GM19025 (cell line): ENCODE results near the gene TTC21A.
"Not testable (repeated sequence)": the region's sequence is repeated elsewhere in the genome, so short reads cannot be mapped to it uniquely, and the experiment has no call there.

Experiments
- ATAC-seq: cut with Tn5 transposase; IDR thresholded peaks from one replicate; pipeline ENCODE4 v1.9.1; 2021; ENCODE audit warnings: mild to moderate bottlenecking, low read depth, moderate library complexity; ENCODE audit not compliant: unreplicated experiment

TTC21A gene, protein sequence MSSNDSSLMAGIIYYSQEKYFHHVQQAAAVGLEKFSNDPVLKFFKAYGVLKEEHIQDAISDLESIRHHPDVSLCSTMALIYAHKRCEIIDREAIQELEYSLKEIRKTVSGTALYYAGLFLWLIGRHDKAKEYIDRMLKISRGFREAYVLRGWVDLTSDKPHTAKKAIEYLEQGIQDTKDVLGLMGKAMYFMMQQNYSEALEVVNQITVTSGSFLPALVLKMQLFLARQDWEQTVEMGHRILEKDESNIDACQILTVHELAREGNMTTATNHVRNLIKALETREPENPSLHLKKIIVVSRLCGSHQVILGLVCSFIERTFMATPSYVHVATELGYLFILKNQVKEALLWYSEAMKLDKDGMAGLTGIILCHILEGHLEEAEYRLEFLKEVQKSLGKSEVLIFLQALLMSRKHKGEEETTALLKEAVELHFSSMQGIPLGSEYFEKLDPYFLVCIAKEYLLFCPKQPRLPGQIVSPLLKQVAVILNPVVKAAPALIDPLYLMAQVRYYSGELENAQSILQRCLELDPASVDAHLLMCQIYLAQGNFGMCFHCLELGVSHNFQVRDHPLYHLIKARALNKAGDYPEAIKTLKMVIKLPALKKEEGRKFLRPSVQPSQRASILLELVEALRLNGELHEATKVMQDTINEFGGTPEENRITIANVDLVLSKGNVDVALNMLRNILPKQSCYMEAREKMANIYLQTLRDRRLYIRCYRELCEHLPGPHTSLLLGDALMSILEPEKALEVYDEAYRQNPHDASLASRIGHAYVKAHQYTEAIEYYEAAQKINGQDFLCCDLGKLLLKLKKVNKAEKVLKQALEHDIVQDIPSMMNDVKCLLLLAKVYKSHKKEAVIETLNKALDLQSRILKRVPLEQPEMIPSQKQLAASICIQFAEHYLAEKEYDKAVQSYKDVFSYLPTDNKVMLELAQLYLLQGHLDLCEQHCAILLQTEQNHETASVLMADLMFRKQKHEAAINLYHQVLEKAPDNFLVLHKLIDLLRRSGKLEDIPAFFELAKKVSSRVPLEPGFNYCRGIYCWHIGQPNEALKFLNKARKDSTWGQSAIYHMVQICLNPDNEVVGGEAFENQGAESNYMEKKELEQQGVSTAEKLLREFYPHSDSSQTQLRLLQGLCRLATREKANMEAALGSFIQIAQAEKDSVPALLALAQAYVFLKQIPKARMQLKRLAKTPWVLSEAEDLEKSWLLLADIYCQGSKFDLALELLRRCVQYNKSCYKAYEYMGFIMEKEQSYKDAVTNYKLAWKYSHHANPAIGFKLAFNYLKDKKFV (N-terminal part only)

DNA sequence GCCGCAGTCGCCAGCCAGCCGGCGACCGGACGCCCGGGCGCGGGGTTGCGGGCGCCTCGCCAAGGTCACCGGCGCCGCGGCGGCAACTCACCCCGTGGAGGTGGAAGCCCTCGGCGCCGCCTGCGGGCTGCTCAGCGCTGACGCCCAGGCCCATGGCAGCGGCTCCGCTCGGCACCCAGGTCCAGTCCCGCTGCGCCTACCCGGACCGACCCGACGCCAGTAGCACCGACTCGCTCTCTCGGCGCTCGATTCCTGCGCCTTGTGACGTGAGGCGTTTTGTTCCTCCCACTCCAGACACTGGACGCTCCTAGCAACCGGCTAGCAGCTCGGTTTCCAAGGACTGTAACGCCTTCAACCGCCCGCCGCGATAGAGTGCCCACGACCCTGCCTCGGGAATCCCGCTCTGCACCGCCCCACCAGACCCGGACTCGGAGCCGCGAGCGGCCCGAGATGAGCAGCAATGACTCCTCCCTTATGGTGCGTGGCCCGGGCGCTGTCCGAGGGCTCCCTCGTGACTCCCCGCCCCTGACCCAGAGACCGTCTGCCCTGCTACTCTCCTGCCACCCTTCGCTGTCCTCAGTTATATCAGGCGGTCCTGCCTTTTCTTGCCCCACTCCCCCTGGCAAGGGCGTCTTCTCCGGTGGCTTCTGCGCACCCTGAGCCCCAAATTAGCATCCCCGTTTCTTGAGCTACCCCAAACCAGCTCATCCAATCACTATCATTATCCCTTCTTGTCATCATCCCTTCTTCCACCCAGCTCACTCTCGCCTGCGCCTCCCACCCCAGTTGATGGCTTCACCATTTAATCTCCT, at the start of gene TTC21A, which contains the start of gene GORASP1:
TSS of gene TTC21A (plus strand) at position 293 of the 812 bp plus-strand sequence. CDS start at position 451, 158 bp downstream.
TSS of gene GORASP1 (minus strand) at position 240 of the 812 bp plus-strand sequence. CDS start at position 154, 86 bp downstream.
- peak; percentile 59 for ATAC-seq

DNA sequence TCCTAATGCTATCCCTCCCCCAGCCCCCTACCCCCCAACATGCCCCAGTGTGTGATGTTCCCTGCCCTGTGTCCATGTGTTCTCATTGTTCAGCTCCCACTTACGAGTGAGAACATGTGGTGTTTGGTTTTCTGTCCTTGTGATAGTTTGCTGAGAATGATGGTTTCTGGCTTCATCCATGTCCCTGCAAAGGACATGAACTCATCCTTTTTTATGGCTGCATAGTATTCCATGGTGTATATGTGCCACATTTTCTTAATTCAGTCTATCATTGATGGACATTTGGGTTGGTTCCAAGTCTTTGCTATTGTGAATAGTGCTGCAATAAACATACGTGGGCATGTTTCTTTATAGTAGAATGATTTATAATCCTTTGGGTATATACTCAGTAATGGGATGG, 46.3 kb upstream of the TTC21A start:
- ATAC-seq: not testable (repeated sequence)

GRCh38 chr3:39062180-39062579, 45.3 kb upstream of the TTC21A start:
- ATAC-seq: no peak

GRCh38 chr3:39063143-39063542, 44.3 kb upstream of the TTC21A start:
- ATAC-seq: no peak

DNA sequence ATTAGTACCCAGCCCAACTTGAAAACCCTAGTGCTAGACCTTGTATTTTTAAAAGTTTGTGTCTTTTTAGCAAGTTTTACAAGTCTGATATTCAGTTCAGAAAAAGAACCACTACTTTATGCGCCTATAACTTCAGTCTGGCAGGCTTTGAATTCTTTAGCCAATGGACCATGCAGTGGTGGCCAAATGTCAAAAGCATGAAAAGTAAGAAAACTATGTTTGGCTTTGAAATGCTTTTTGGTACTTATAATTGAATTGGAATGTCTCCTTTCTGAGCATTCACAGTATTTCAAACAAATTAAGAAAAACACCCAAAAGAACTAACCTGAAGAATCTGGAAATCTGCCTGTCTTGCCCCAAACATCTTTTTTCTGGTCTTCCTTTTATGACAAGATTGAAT, 42.8 kb upstream of the TTC21A start:
- no peak for ATAC-seq

DNA sequence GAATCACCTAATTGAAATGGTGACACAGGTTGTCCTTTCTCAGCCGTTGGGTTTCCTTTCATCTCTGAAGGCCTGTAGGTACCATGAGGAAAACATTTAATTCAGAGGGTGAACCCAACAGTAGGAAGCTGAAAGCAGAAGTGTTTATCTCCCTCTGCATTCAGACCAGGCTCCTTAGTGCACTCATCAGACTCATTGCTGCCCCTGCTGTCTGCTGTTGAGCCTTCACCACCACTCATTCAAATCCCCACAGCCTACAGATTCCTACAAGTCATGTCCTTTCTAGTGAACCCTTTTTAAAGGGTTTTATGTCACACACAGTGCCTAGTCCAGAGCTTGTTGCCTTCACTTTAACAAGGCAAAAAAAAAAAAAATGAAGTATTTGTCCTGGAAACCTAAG, 42.3 kb upstream of the TTC21A start:
- no peak for ATAC-seq

DNA sequence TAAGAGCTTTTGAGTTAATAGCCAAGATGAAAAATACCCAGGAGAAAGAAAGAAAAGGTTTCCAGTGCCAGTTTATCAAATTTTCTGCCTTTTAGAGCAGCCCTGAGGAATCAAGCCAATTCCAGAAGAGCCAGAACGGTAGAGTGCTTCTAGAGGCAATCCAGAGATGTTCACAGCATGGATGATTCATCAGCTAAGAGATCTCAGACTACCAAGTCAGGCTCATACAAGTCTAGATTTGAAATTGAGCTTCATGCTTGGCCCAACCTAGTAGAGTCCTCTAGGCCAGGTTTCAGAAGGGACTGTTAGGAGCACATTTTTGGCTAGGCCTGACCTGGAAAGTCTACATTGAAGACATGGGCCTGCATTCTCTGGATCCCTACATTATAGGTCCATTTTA, 40.2 kb upstream of the TTC21A start:
- no peak for ATAC-seq

DNA sequence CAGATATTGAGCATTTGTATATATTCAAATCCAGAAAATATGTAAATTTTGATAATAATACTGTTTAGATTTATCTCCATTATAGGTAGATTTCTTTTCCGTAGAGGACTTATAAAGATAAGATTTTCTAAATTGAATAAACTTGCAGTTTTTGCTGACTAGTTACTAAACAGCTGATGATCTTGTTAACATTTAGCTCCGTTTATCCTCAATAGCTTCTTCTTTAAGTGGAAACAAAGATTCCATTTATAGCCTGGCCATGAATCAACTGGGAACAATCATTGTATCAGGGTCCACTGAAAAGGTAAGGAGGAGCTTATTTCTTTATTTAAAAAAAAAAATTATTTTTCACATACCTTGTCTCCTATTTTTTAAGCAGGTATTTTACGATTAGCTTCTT, 38.9 kb upstream of the TTC21A start:
- ATAC-seq: no peak

GRCh38 chr3:39075910-39076309, 31.6 kb upstream of the TTC21A start:
- ATAC-seq: no peak

GRCh38 chr3:39079530-39079929, 27.9 kb upstream of the TTC21A start:
- ATAC-seq: no peak

DNA sequence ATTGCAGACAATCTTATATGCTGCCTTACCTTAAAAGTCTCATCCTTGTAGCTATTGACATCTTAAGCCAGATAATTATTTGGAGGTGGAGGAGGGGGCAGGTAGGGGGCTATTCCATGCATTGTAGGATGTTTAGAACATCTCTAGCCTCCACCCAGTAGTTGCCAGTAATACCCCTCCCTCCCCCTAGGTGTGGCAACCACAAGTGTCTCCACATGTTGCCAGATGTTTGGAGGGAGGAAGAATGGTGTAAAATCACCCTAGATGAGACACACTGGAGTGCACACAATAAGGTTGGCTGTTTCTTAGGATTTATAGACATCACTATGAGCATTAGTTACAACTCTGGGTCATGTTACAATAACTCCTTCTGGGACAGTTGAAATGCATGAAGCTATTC, 27.5 kb upstream of the TTC21A start:
- no peak for ATAC-seq

GRCh38 chr3:39082666-39083313, 24.7 kb upstream of the TTC21A start:
- ATAC-seq: no peak

- ATAC-seq: no peak
Measured at GRCh38 chr3:39086144-39086543, 21.3 kb upstream of the TTC21A start.

DNA sequence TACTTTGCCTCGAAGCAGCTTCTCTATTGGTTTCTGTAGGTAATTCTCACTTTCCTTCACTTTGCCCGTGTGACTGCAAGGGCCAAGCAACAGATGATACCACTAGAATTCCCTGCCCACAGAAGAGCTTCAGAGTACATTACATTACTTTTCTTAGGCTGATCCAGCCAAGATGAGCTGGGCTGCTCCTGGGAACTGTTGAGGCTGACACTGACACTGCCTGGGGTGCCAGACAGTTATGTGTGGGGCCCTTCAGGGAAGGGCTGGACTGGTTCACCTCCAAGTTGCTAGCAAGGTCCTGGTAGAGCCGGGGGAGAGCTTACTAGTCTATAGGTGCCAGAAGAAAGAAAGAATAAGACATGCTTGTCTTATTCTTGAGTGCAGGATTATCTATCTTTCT, 19.0 kb upstream of the TTC21A start:
- no peak for ATAC-seq

DNA sequence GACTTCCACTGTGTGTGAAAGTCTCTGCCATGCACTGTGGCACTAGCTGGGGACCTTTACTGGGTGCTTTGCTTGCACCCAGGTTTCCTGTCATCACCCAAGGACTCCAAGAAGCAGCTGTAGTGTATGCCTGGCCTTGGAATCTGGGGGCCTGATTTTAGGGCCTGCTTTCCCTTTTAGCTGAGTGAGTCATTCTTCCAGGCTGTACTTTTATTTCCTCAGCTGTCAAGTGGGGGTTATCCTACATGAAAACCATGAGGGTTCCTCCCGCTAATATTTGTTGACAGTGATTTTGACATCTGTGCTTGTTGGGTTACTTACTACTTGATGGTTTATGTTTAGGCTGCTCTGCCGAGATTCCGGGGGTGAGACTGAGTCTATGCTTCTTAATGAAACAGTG, 18.6 kb upstream of the TTC21A start:
- ATAC-seq: no peak

- ATAC-seq: no peak
Measured at GRCh38 chr3:39090922-39091321, 16.6 kb upstream of the TTC21A start.

- ATAC-seq: no peak
Measured at GRCh38 chr3:39094851-39095677, 12.4 kb upstream of the TTC21A start.

DNA sequence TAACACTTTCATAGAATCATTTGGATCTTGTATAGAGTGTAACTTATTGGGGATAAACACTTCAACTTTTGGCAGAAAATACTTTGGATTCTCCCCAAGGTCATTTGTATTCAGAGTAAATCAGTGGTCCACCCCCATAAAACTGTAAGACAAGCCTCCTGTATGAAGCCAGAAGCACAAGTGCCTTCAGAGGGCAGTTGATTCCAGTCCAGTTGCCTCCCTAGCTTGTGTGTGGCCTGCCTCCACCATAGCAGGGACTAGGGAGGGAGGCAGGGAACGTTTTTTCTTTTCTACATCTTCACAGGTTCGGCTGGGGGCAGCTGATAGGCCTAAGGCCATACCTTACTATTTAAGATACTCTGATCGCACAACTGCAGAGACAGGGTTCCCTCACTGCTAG, 11.7 kb upstream of the TTC21A start:
- ATAC-seq: no peak
